K562 (cell line): Measurements from ENCODE around the gene SARS1. TPM values are rescaled to one million over a fixed set of nuclear protein-coding genes. Genes with fewer than 3 reads are reported as not detected.

Experiments
- ATAC-seq: fragments of 200-7000 bp; cut with Tn5 transposase; 3 replicates; pipeline ENCODE4 v1.9.1; 2020; ENCODE audit warnings: moderate library complexity
- BruUV-seq: library from RNA; stranded (reverse); fragments of 400-500 nt; replicated peaks from 2 replicates; lab custom pipeline; 2021; lab: Mats Ljungman, UMichigan
- CTCF ChIA-PET: fragments of 300-600 bp; formaldehyde crosslinking; extraction: SDS; loops from one replicate; lab custom pipeline; 2021; ENCODE audit warnings: low intra/inter-chr PET ratio; lab: Yijun Ruan, JAX
- POLR2A ChIA-PET: fragments of 300-600, 350-650 bp; sonication (Branson Sonifier 250); formaldehyde crosslinking; extraction: SDS; loops from one replicate; lab custom pipeline; 2021; ENCODE audit warnings: antibody characterized with exemption, inconsistent platforms; lab: Yijun Ruan, JAX
- DNase-seq, 4 experiments: peaks; one replicate each; pipeline versions ENCODE4 v3.0.0 to v3.0.0-alpha.2; 2011 to 2018; ENCODE audit warnings: low spot score in 3 of 4, mixed read lengths in 3 of 4; ENCODE audit errors: extremely low read depth in 1 of 4
- FAIRE-seq: peaks from 2 replicates; lab custom pipeline; 2011; peaks lifted over from hg19 to GRCh38; lab: Jason Lieb, UNC
- H2AFZ ChIP-seq: 2 replicates; pipeline ENCODE4 v1.6.0; 2011; ENCODE audit warnings: low read depth, low read length, control low read depth, inconsistent platforms
- H3K27ac ChIP-seq: fragments of 200-600 bp; 3 replicates; pipeline ENCODE4 v1.8.0; 2011; ENCODE audit warnings: low read depth, mild to moderate bottlenecking, control low read depth, inconsistent platforms, low read length, moderate library complexity, mixed read lengths; ENCODE audit errors: extremely low read depth
- H3K27me3 ChIP-seq, 2 experiments: fragments of 300-600 bp in 1 of 2; 2 replicates in 1 of 2; 3 replicates in 1 of 2; pipeline versions ENCODE4 v1.6.0 to v1.8.0; 2011; ENCODE audit warnings: inconsistent platforms in 2 of 2, low read length in 2 of 2, mild to moderate bottlenecking in 1 of 2, mixed read lengths in 1 of 2, moderate library complexity in 1 of 2; ENCODE audit not compliant: control insufficient read depth in 2 of 2, insufficient read depth in 2 of 2
- H3K36me3 ChIP-seq: fragments of 300-600 bp; 3 replicates; pipeline ENCODE4 v1.8.0; 2011; ENCODE audit warnings: mild to moderate bottlenecking, low read length, inconsistent platforms; ENCODE audit not compliant: control insufficient read depth, insufficient read depth
- H3K4me1 ChIP-seq, 2 experiments: fragments of 200-600 bp in 1 of 2; replicated peaks in 1 of 2; 2 replicates in 1 of 2; 3 replicates in 1 of 2; pipeline versions ENCODE4 v1.5.1 to v1.8.0; 2011; ENCODE audit warnings: inconsistent platforms in 2 of 2, low read length in 2 of 2, mild to moderate bottlenecking in 1 of 2, mixed read lengths in 1 of 2, moderate library complexity in 1 of 2; ENCODE audit not compliant: control insufficient read depth in 2 of 2, insufficient read depth in 2 of 2
- H3K4me2 ChIP-seq: 2 replicates; pipeline ENCODE4 v1.6.1; 2011; ENCODE audit warnings: low read length, control low read depth, inconsistent platforms, mixed read lengths; ENCODE audit not compliant: insufficient read depth
- H3K4me3 ChIP-seq: fragments of 200-600 bp; sonication (generic), shearing (Covaris generic); 2 replicates; pipeline ENCODE4 v1.5.1; 2016; ENCODE audit warnings: control low read depth, inconsistent platforms
- H3K79me2 ChIP-seq: fragments of 200-600 bp; 3 replicates; pipeline ENCODE4 v1.8.0; 2011; ENCODE audit warnings: low read length, inconsistent platforms; ENCODE audit not compliant: control insufficient read depth, insufficient read depth
- H3K9ac ChIP-seq, 2 experiments: 2 replicates each; pipeline versions ENCODE4 v1.6.0 to v1.6.1; 2011; ENCODE audit warnings: low read depth in 2 of 2, low read length in 2 of 2, control low read depth in 1 of 2, inconsistent platforms in 1 of 2, mild to moderate bottlenecking in 1 of 2, mixed read lengths in 1 of 2; ENCODE audit not compliant: insufficient read depth in 1 of 2
- H3K9me1 ChIP-seq: one replicate; pipeline ENCODE4 v1.6.0; 2011; ENCODE audit warnings: inconsistent platforms, mild to moderate bottlenecking, low read length, moderate library complexity; ENCODE audit not compliant: control insufficient read depth, insufficient read depth
- H3K9me3 ChIP-seq: replicated peaks from 2 replicates; pipeline ENCODE4 v1.5.1; 2011; ENCODE audit warnings: low read depth, low read length, inconsistent platforms; ENCODE audit not compliant: control insufficient read depth, insufficient read depth
- H4K20me1 ChIP-seq: replicated peaks from 2 replicates; pipeline ENCODE4 v1.6.1; 2011; ENCODE audit warnings: low read length, inconsistent platforms, mixed read lengths; ENCODE audit not compliant: control insufficient read depth, insufficient read depth
- CTCFL ChIP-seq: IDR thresholded peaks from 2 replicates; pipeline ENCODE4 v1.6.1; 2011; ENCODE audit warnings: borderline replicate concordance, low read depth, mild to moderate bottlenecking, moderate library complexity, low read length; ENCODE audit not compliant: insufficient read depth, poor library complexity, severe bottlenecking
- MGA ChIP-seq: fragments of 450-650 bp; IDR thresholded peaks from 2 replicates; pipeline ENCODE4 v1.6.1; 2016; ENCODE audit warnings: mild to moderate bottlenecking, moderate library complexity
- SRSF9 ChIP-seq: fragments of 200-400 bp; formaldehyde crosslinking; IDR thresholded peaks from 2 replicates; pipeline ENCODE4 v1.6.1; 2017; ENCODE audit warnings: low read depth, low read length, borderline replicate concordance
- TCF15 ChIP-seq: fragments of 250-450 bp; sonication (Bioruptor Pico); IDR thresholded peaks from 2 replicates; pipeline ENCODE4 v1.8.0; 2022; ENCODE audit warnings: moderate library complexity, mild to moderate bottlenecking, inconsistent platforms
- ZNF277 ChIP-seq: fragments of 250-450 bp; sonication (Bioruptor Pico); IDR thresholded peaks from 2 replicates; pipeline ENCODE4 v1.8.0; 2022; ENCODE audit warnings: inconsistent platforms, mild to moderate bottlenecking, moderate library complexity, borderline replicate concordance
- ZNF384 ChIP-seq: IDR thresholded peaks from 2 replicates; pipeline ENCODE4 v1.6.1; 2012; ENCODE audit warnings: low read depth, low read length, improper control_type of control experiment
- in situ Hi-C: fragments of 300-500 bp; cut with MboI; formaldehyde crosslinking; loops from 4 replicates; pipeline ENCODE4 v1.15.0; 2018; ENCODE audit warnings: inconsistent platforms, mixed read lengths
- intact Hi-C: fragments of 100-400 bp; cut with micrococcal nuclease; formaldehyde crosslinking; loops from 2 replicates; pipeline ENCODE4 v1.14.2; 2022
- polyA plus RNA-seq, 8 experiments: library from polyadenylated mRNA; depleted of rRNA in 4 of 8; stranded (reverse) in 5 of 8; unstranded in 3 of 8; fragments of >200 nt; fragmentation: Nextera tagmentation in 2 of 8; fragmentation: Illumina TruSeq in 1 of 8; extraction: Ambion mirVana in 2 of 8; extraction: Trizol in 1 of 8; gene quantifications; 2 replicates each; pipeline versions ENCODE4 v1.2.1 to v1.2.3, GENCODE V29; 2011 to 2014; ENCODE audit warnings: inconsistent platforms in 1 of 8, missing spikeins in 1 of 8
- total RNA-seq, 7 experiments: library from RNA; depleted of rRNA in 6 of 7; stranded (reverse); fragments of >200 nt in 6 of 7; fragmentation: Illumina TruSeq in 2 of 7; extraction: Trizol in 2 of 7; gene quantifications; 2 replicates each; pipeline versions ENCODE4 v1.2.1 to v1.2.3, GENCODE V29; 2011 to 2021; ENCODE audit warnings: low replicate concordance in 1 of 7

Gene SARS1
- total and polyA plus RNA-seq, 9 of the 15 experiments (the other 6 are each of a cell fraction or from before 2014, with no cell fraction given): 221 to 623 (median 254) TPM

DNA sequence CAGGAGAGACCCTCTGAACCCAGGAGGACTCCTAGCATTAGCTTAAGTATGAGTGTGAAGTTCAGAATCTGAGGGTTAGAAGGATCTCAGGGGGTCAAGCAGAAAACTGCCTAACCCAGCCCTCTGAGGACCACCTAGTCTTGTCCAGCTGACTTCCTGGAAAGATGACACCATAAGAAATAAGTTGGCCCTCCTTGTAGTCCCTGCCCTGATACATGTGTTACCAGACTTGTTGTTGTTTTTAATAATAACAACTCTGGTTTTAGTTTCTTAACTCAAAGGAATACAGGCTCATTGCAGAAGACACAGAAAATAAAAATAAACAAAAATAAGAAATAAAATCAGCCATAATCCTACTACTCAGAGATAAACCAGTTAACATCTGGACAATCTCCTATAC, 21.8 kb upstream of the SARS1 start:
- POLR2A ChIA-PET: interaction anchor here (0.7 to 1.0 kb wide), 4 partner anchors 17 to 198 kb away, joined by 3 to 4 read pairs (median 4); no protein-coding TSS in a partner anchor
- peaks cover 17 to 39% of the 10 kb centered on the region in 2 experiments; a peak in 4 of 5 replicates for H3K4me1 ChIP-seq
- no peaks in the 10 kb centered on the region for H3K36me3 ChIP-seq
- H3K27me3 ChIP-seq: no peaks in the 10 kb centered on the region
- H2AFZ ChIP-seq: peak overlapping the region; percentile 58
- intact Hi-C loops (loop anchor here (5.0 kb wide), 2 partner anchors 60 to 365 kb away; no protein-coding TSS in a partner anchor), in situ Hi-C loops (no loop called here)
- H3K79me2 ChIP-seq: no peaks in the 10 kb centered on the region
- peaks cover 4% of the 10 kb centered on the region for H3K9me1 ChIP-seq
- no peak overlapping the region for H3K27ac ChIP-seq
- H3K9me3 ChIP-seq: no peaks in the 10 kb centered on the region
- ATAC-seq (no peak), FAIRE-seq (no peak), DNase-seq (no peak)
- H4K20me1 ChIP-seq: no peaks in the 10 kb centered on the region
- H3K4me2 ChIP-seq: no peak overlapping the region
- H3K9ac ChIP-seq: no peak overlapping the region
- no peak overlapping the region for H3K4me3 ChIP-seq
- CTCF ChIA-PET: interaction anchor here (1.1 kb wide), 1 partner anchor 79 kb away, joined by 3 read pairs; a partner anchor contains a TSS
- BruUV-seq: no TSS peak
- no peak for TF ChIP-seq ZNF277 (CRISPR knock-in tag)
- no peak for TF ChIP-seq ZNF384
- TF ChIP-seq SRSF9: no peak
- no peak for TF ChIP-seq TCF15 (CRISPR knock-in tag)
- no peak for TF ChIP-seq CTCFL
- TF ChIP-seq MGA: no peak
